ENCODE results near the gene OR8G5. TPM values are rescaled to one million over a fixed set of nuclear protein-coding genes. Genes with fewer than 3 reads are reported as not detected.
"Not testable (repeated sequence)": the region's sequence is repeated elsewhere in the genome, so short reads cannot be mapped to it uniquely, and the experiment has no call there.

OR8G5 gene
- total RNA-seq, 2 donors from 2014 or later: not detected

GRCh38 chr11:124214027-124214426, 42.1 kb upstream of the OR8G5 start:
- TF ChIP-seq CTCF (IDR thresholded peaks at IDR 0.05): no peak
- no peaks in the 10 kb centered on the region for H3K36me3 ChIP-seq
- no peaks in the 10 kb centered on the region for H3K27me3 ChIP-seq (replicated peaks; ENCODE audit: insufficient read depth)
- ATAC-seq (ENCODE audit: insufficient number of reproducible peaks, low FRiP score, low read depth) (no peak), DNase-seq (ENCODE audit: low spot score) (no peak)
- no peak overlapping the region for H3K27ac ChIP-seq
- H3K4me1 ChIP-seq (ENCODE audit: control insufficient read depth in 1 of 2, low read depth in 2 of 2): no peaks in the 10 kb centered on the region
- H3K4me3 ChIP-seq: no peak overlapping the region
- H3K9me3 ChIP-seq: no peaks in the 10 kb centered on the region

- Histone ChIP-seq H3K4me1 (ENCODE audit: control insufficient read depth in 1 of 2, low read depth in 2 of 2) (no peaks in the 10 kb centered on the region), H3K4me3 (no peak overlapping the region), H3K27me3 (replicated peaks; ENCODE audit: insufficient read depth) (no peaks in the 10 kb centered on the region), H3K27ac (no peak overlapping the region), H3K36me3 (no peaks in the 10 kb centered on the region), H3K9me3 (no peaks in the 10 kb centered on the region)
- no peak for ATAC-seq (ENCODE audit: insufficient number of reproducible peaks, low FRiP score, low read depth)
- DNase-seq (ENCODE audit: low spot score): no peak
- no peak for TF ChIP-seq CTCF (IDR thresholded peaks at IDR 0.05)
These were observed 37.0 kb upstream of the OR8G5 start for GRCh38 chr11:124219126-124219525.

- H3K27ac ChIP-seq: no peak overlapping the region
- DNase-seq (ENCODE audit: low spot score) (no peak), ATAC-seq (ENCODE audit: insufficient number of reproducible peaks, low FRiP score, low read depth) (no peak)
- no peak for TF ChIP-seq CTCF (IDR thresholded peaks at IDR 0.05)
- no peaks in the 10 kb centered on the region for H3K27me3 ChIP-seq (replicated peaks; ENCODE audit: insufficient read depth)
- no peak overlapping the region for H3K4me3 ChIP-seq
- H3K9me3 ChIP-seq: no peaks in the 10 kb centered on the region
- H3K36me3 ChIP-seq: no peaks in the 10 kb centered on the region
- H3K4me1 ChIP-seq (ENCODE audit: control insufficient read depth in 1 of 2, low read depth in 2 of 2): no peaks in the 10 kb centered on the region
These were observed 33.8 kb upstream of the OR8G5 start for GRCh38 chr11:124222407-124222806.

- H3K27me3 ChIP-seq (replicated peaks; ENCODE audit: insufficient read depth); H3K4me1 ChIP-seq (ENCODE audit: control insufficient read depth in 1 of 2, low read depth in 2 of 2); H3K36me3 ChIP-seq; H3K27ac ChIP-seq; H3K9me3 ChIP-seq; ATAC-seq (ENCODE audit: insufficient number of reproducible peaks, low FRiP score, low read depth); H3K4me3 ChIP-seq; DNase-seq (ENCODE audit: low spot score): not testable (repeated sequence)
These were observed 31.4 kb upstream of the OR8G5 start for GRCh38 chr11:124224618-124225423.

GRCh38 chr11:124225471-124225870, 30.7 kb upstream of the OR8G5 start:
- no peak for TF ChIP-seq CTCF (IDR thresholded peaks at IDR 0.05)
- Histone ChIP-seq H3K4me1 (ENCODE audit: control insufficient read depth in 1 of 2, low read depth in 2 of 2) (no peaks in the 10 kb centered on the region), H3K36me3 (no peaks in the 10 kb centered on the region), H3K4me3 (no peak overlapping the region), H3K27ac (no peak overlapping the region), H3K9me3 (no peaks in the 10 kb centered on the region), H3K27me3 (replicated peaks; ENCODE audit: insufficient read depth) (no peaks in the 10 kb centered on the region)
- DNase-seq (ENCODE audit: low spot score): no peak
- ATAC-seq (ENCODE audit: insufficient number of reproducible peaks, low FRiP score, low read depth): no peak

- H3K27me3 ChIP-seq (replicated peaks; ENCODE audit: insufficient read depth): no peaks in the 10 kb centered on the region
- H3K36me3 ChIP-seq: no peaks in the 10 kb centered on the region
- H3K4me1 ChIP-seq (ENCODE audit: control insufficient read depth in 1 of 2, low read depth in 2 of 2): no peaks in the 10 kb centered on the region
- no peak overlapping the region for H3K27ac ChIP-seq
- H3K9me3 ChIP-seq: no peaks in the 10 kb centered on the region
- no peak overlapping the region for H3K4me3 ChIP-seq
- no peak for DNase-seq (ENCODE audit: low spot score)
- no peak for TF ChIP-seq CTCF (IDR thresholded peaks at IDR 0.05)
- ATAC-seq (ENCODE audit: insufficient number of reproducible peaks, low FRiP score, low read depth): no peak
These were observed 22.8 kb upstream of the OR8G5 start for GRCh38 chr11:124233376-124233775.
